Activated CD8-positive, alpha-beta T cell treated with anti-CD3 and anti-CD28 coated beads, Interleukin-2, amount 10 ng/mL, durations not matched to agents 7 days and 5 days (primary cell): ENCODE data around the gene UBE2J2. TPM values are rescaled to one million over a fixed set of nuclear protein-coding genes. Genes with fewer than 3 reads are reported as not detected.

ENCODE experiments used
- ATAC-seq: fragments of 150-1000 bp; cut with Tn5 transposase; one replicate; pipeline ENCODE4 v1.10.0; 2021; ENCODE audit warnings: moderate library complexity
- CTCF ChIA-PET: fragments of 350-600 bp; sonication (Branson Sonifier 250); formaldehyde crosslinking; loops from one replicate; lab custom pipeline; 2021; ENCODE audit warnings: antibody characterized with exemption; lab: Charles Lee
- POLR2A ChIA-PET: fragments of 350-600 bp; sonication (Branson Sonifier 250); formaldehyde crosslinking; loops from one replicate; lab custom pipeline; 2021; ENCODE audit warnings: antibody characterized with exemption; lab: Charles Lee
- DNase-seq: peaks from one replicate; pipeline ENCODE4 v3.0.0-alpha.2; 2020
- H3K27ac Mint-ChIP-seq: one replicate; pipeline ENCODE4 v1.8.0; 2021; ENCODE audit warnings: mild to moderate bottlenecking, mixed read lengths
- H3K27me3 Mint-ChIP-seq: one replicate; pipeline ENCODE4 v1.8.0; 2021; ENCODE audit warnings: low read depth, mixed read lengths
- H3K36me3 Mint-ChIP-seq: one replicate; pipeline ENCODE4 v1.8.0; 2021; ENCODE audit warnings: low read depth, mixed read lengths
- H3K4me1 Mint-ChIP-seq: one replicate; pipeline ENCODE4 v1.8.0; 2021; ENCODE audit warnings: low read depth, mixed read lengths
- H3K4me3 Mint-ChIP-seq: one replicate; pipeline ENCODE4 v1.8.0; 2021; ENCODE audit warnings: mild to moderate bottlenecking, mixed read lengths
- H3K9me3 Mint-ChIP-seq: one replicate; pipeline ENCODE4 v1.8.0; 2022; ENCODE audit warnings: mixed read lengths; ENCODE audit not compliant: insufficient read depth
- total RNA-seq, 2 experiments: library from RNA; stranded (reverse); gene quantifications; one replicate each; pipeline ENCODE4 v1.2.3, GENCODE V29; 2021

The UBE2J2 gene
- total RNA-seq, 2 experiments from 2014 or later = 62.3 to 67.5 TPM

GRCh38 chr1:1239227-1239613 lies 34.4 kb downstream of the UBE2J2 start:
- CTCF ChIA-PET = interaction anchor here (2.2 kb wide), 1 partner anchor 117 kb away, joined by 7 read pairs; no protein-coding TSS in a partner anchor
- Mint-ChIP-seq H3K4me3 (no peak overlapping the region), H3K27me3 (no peaks in the 10 kb centered on the region), H3K4me1 (peaks cover 3% of the 10 kb centered on the region), H3K9me3 (no peaks in the 10 kb centered on the region), H3K36me3 (peaks cover 5% of the 10 kb centered on the region), H3K27ac (no peak overlapping the region)
- POLR2A ChIA-PET = no interaction called here
- DNase-seq (no peak), ATAC-seq (no peak)

- Mint-ChIP-seq H3K36me3 (peaks cover 10% of the 10 kb centered on the region), H3K9me3 (no peaks in the 10 kb centered on the region), H3K27me3 (no peaks in the 10 kb centered on the region), H3K4me1 (peaks cover 8% of the 10 kb centered on the region), H3K27ac (no peak overlapping the region), H3K4me3 (no peak overlapping the region)
- ChIA-PET CTCF (interaction anchor here (2.2 kb wide), 1 partner anchor 116 kb away, joined by 7 read pairs; no protein-coding TSS in a partner anchor), POLR2A (no interaction called here)
- ATAC-seq (no peak), DNase-seq (no peak)
Observed at GRCh38 chr1:1238702-1239178, 34.9 kb downstream of the UBE2J2 start.

- no peak overlapping the region for H3K4me3 Mint-ChIP-seq
- POLR2A ChIA-PET = no interaction called here
- peaks cover 12% of the 10 kb centered on the region for H3K4me1 Mint-ChIP-seq
- ATAC-seq (no peak), DNase-seq (no peak)
- H3K36me3 Mint-ChIP-seq = peaks cover 14% of the 10 kb centered on the region
- H3K27ac Mint-ChIP-seq = no peak overlapping the region
- H3K27me3 Mint-ChIP-seq = no peaks in the 10 kb centered on the region
- CTCF ChIA-PET = interaction anchor here (2.2 kb wide), 1 partner anchor 116 kb away, joined by 7 read pairs; no protein-coding TSS in a partner anchor
- H3K9me3 Mint-ChIP-seq = no peaks in the 10 kb centered on the region
Observed at GRCh38 chr1:1237874-1238701, 35.6 kb downstream of the UBE2J2 start.

GRCh38 chr1:1236945-1237873 lies 36.4 kb downstream of the UBE2J2 start:
- peaks cover 14% of the 10 kb centered on the region for H3K4me1 Mint-ChIP-seq
- CTCF ChIA-PET = interaction anchor here (2.2 kb wide), 1 partner anchor 115 kb away, joined by 7 read pairs; no protein-coding TSS in a partner anchor
- POLR2A ChIA-PET = no interaction called here
- H3K36me3 Mint-ChIP-seq = peaks cover 14% of the 10 kb centered on the region
- no peak overlapping the region for H3K27ac Mint-ChIP-seq
- DNase-seq (no peak), ATAC-seq (no peak)
- H3K27me3 Mint-ChIP-seq = no peaks in the 10 kb centered on the region
- H3K9me3 Mint-ChIP-seq = no peaks in the 10 kb centered on the region
- H3K4me3 Mint-ChIP-seq = no peak overlapping the region

GRCh38 chr1:1236176-1236763 lies 37.4 kb downstream of the UBE2J2 start:
- peaks cover 14% of the 10 kb centered on the region for H3K4me1 Mint-ChIP-seq
- peaks cover 14% of the 10 kb centered on the region for H3K36me3 Mint-ChIP-seq
- no peak overlapping the region for H3K4me3 Mint-ChIP-seq
- ATAC-seq = no peak
- no peak overlapping the region for H3K27ac Mint-ChIP-seq
- no peaks in the 10 kb centered on the region for H3K9me3 Mint-ChIP-seq
- CTCF ChIA-PET = no interaction called here
- no peaks in the 10 kb centered on the region for H3K27me3 Mint-ChIP-seq
- no peak for DNase-seq
- POLR2A ChIA-PET = no interaction called here

DNA sequence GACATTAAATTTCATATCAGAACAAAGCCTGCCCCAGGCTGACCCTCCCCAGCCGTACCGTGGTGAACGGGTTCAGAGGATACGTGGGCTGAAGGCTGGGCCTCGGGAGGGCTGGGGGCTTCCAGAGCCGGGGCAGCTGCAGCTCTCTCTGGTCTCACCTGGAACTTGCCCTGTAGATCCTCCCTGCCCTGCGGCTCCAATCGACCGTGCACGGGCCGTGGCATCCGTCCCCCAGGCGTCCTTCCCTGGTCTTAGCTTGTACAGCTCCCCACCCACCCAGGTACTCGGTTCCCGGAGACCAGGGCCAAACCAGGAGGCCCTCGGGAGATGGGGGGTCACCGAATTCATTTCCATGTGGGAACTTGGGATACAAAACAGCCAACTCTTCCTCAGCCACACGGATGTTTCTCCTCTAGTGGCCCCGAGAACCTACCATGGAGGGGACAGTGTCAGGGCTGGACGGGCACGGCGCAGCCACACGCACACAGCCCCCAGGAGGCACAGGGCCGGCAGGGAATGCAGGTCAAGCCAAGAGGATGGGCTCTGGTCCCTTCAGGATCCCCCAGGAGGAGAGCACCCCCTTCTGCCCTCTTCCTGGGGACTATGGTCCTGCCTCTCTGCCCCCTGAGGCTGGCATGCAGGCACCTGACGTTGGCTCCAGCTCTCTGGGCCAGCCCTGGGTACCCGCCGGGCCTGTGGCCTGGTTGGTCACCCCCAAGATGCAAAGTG lies 38.5 kb downstream of the UBE2J2 start:
- ChIA-PET CTCF (no interaction called here), POLR2A (no interaction called here)
- no peak overlapping the region for H3K27ac Mint-ChIP-seq
- H3K9me3 Mint-ChIP-seq = no peaks in the 10 kb centered on the region
- ATAC-seq = no peak
- peaks cover 17% of the 10 kb centered on the region for H3K36me3 Mint-ChIP-seq
- DNase-seq = no peak
- peaks cover 22% of the 10 kb centered on the region for H3K4me1 Mint-ChIP-seq
- H3K4me3 Mint-ChIP-seq = no peak overlapping the region
- no peaks in the 10 kb centered on the region for H3K27me3 Mint-ChIP-seq

DNA sequence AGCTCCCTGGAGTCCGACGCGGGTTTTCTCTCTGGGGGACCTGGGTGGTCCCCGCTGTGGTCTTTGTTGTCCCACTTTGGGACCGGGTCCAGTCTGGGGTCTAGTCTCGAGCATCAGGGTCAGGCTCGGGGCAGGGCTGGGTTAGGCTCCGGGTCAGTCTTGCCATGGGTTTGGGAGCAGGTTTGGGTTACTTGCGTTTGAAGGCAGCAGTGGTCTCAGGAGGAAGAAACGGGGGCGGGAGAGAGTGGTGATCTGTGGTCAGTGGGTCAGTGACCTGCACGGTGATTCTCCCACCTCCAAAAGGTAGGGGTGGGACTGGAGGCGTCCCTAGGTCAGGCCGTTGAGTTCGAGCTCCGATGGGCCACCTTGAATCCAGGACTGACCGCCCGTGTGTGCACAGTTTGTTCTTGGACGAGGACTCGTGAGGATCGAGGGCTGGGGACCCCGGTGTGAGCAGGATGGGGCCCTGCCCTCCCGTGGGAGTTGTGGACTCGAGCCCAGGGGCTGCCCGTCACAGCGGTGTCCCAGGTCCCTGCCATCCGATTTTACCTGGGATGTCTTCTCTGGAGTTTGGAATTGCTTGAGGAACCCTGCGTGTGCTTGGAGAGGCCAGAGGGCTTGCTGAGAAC lies 39.4 kb downstream of the UBE2J2 start:
- no peak for ATAC-seq
- H3K9me3 Mint-ChIP-seq = no peaks in the 10 kb centered on the region
- POLR2A ChIA-PET = no interaction called here
- peak overlapping the region; percentile 83 for H3K27ac Mint-ChIP-seq
- H3K4me1 Mint-ChIP-seq = peaks cover 31% of the 10 kb centered on the region
- no peaks in the 10 kb centered on the region for H3K27me3 Mint-ChIP-seq
- CTCF ChIA-PET = no interaction called here
- H3K4me3 Mint-ChIP-seq = peak overlapping the region; percentile 70
- DNase-seq = no peak
- H3K36me3 Mint-ChIP-seq = peaks cover 24% of the 10 kb centered on the region

DNA sequence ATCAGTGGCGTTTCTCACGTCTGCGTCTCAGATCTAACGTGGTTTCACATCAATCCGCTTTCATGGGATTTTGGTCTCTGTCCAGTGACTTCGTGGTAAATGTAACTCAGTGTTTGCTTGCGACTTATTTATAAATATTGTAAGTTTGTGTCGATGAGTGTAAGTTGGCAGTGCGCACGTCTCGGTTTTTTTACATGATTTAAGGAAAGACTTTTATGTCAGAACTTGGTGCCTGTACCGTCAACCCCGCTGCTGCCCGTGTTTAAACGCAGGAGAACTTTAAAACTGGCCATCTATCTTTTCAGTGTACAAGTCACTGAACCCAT lies 40.1 kb downstream of the UBE2J2 start:
- DNase-seq (no peak), ATAC-seq (no peak)
- H3K36me3 Mint-ChIP-seq = peaks cover 28% of the 10 kb centered on the region
- H3K27ac Mint-ChIP-seq = peak overlapping the region; percentile 83
- H3K27me3 Mint-ChIP-seq = no peaks in the 10 kb centered on the region
- POLR2A ChIA-PET = no interaction called here
- CTCF ChIA-PET = no interaction called here
- H3K4me3 Mint-ChIP-seq = peak overlapping the region; percentile 70
- no peaks in the 10 kb centered on the region for H3K9me3 Mint-ChIP-seq
- peaks cover 31% of the 10 kb centered on the region for H3K4me1 Mint-ChIP-seq

DNA sequence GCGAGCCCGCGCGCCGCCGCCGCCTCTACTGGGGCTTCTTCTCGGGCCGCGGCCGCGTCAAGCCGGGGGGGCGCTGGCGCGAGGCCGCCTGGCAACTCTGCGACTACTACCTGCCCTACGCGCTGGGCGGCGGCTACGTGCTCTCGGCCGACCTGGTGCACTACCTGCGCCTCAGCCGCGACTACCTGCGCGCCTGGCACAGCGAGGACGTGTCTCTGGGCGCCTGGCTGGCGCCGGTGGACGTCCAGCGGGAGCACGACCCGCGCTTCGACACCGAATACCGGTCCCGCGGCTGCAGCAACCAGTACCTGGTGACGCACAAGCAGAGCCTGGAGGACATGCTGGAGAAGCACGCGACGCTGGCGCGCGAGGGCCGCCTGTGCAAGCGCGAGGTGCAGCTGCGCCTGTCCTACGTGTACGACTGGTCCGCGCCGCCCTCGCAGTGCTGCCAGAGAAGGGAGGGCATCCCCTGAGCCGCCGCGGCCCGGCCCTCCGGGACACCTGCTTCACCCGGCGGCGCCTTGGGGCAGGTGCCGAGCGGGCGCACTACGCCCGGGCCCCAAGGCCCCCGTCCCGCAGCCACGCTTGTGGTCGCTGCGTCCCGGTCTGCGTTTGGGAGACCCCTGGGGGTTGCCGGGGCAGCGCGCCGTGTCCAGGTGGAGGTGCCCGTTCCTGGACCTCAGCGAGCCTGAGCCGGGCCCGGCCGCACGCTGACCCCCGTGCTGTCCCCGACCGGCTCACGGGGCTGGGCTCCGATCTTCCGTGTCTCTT lies 40.7 kb downstream of the UBE2J2 start:
- Mint-ChIP-seq H3K36me3 (peaks cover 31% of the 10 kb centered on the region), H3K27ac (peak overlapping the region; percentile 83), H3K4me3 (peak overlapping the region; percentile 71), H3K27me3 (no peaks in the 10 kb centered on the region), H3K9me3 (no peaks in the 10 kb centered on the region), H3K4me1 (peaks cover 31% of the 10 kb centered on the region)
- no peak for DNase-seq
- no peak for ATAC-seq
- ChIA-PET CTCF (no interaction called here), POLR2A (no interaction called here)

DNA sequence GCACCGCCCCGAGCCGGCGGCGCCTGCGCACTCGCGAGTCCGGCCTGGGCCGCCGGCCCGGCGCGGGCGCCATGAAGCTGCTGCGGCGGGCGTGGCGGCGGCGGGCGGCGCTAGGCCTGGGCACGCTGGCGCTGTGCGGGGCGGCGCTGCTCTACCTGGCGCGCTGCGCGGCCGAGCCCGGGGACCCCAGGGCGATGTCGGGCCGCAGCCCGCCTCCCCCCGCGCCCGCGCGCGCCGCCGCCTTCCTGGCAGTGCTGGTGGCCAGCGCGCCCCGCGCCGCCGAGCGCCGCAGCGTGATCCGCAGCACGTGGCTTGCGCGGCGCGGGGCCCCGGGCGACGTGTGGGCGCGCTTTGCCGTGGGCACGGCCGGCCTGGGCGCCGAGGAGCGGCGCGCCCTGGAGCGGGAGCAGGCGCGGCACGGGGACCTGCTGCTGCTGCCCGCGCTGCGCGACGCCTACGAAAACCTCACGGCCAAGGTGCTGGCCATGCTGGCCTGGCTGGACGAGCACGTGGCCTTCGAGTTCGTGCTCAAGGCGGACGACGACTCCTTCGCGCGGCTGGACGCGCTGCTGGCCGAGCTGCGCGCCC lies 41.4 kb downstream of the UBE2J2 start, which contains the start of gene B3GALT6:
B3GALT6 (plus strand) TSS at position 30 of the 588 bp plus-strand sequence; CDS start at position 72, 42 bp downstream.
- Mint-ChIP-seq H3K4me3 (peak within 1 kb of the TSS; percentile 95), H3K27me3 (no peaks in the 10 kb centered on the region), H3K4me1 (peaks cover 31% of the 10 kb centered on the region), H3K27ac (peak within 1 kb of the TSS; percentile 94), H3K9me3 (no peaks in the 10 kb centered on the region), H3K36me3 (peaks cover 33% of the 10 kb centered on the region)
- DNase-seq (no peak), ATAC-seq (no peak)
- CTCF ChIA-PET = interaction anchor here (3.3 kb wide), 1 partner anchor 110 kb away, joined by 37 read pairs; no protein-coding TSS in a partner anchor
- POLR2A ChIA-PET = no interaction called here
